Loucy (cell line): Measurements from ENCODE around the gene CEP72.

Experiments
- CTCF ChIP-seq: fragments of 200-600 bp; sonication (generic); conservative IDR thresholded peaks from 2 replicates; pipeline ENCODE4 v1.5.1; 2014; ENCODE audit warnings: mild to moderate bottlenecking, antibody characterized with exemption, low read length
- EZH2phosphoT487 ChIP-seq: fragments of 200-600 bp; IDR thresholded peaks from 2 replicates; pipeline ENCODE4 v1.6.1; 2018; ENCODE audit warnings: antibody characterized with exemption, mild to moderate bottlenecking, moderate library complexity, borderline replicate concordance

GRCh38 chr5:652023-652515, 39.9 kb downstream of the CEP72 start:
- TF ChIP-seq CTCF (no peak), EZH2phosphoT487 (no peak)
